ENCODE results near the gene SYDE1. TPM values are rescaled to one million over a fixed set of nuclear protein-coding genes. Genes with fewer than 3 reads are reported as not detected.

SYDE1 gene
- total RNA-seq, 2 experiments from 2014 or later: 1.6 to 2.4 TPM

DNA sequence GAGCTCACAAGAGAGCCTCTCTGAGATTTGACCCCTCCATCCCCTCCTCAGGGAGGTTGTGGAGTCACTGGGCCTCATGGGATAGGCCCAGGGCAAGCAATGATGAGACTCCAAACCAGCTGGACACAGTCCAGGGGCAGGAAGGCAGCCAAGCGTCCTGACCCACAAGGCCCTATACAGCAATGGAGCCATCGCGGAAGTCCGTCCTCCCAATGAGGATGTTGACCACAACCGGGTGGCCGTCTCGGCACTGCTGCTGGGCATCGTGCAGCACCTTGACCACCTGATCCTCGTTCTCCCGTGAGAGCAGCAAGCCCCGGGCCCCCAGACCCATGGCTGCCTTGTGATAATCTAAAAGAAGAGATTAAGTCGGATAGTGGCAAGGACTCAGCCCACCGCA lies 7.9 kb downstream of the SYDE1 start:
- H3K4me1 Mint-ChIP-seq: no peaks in the 10 kb centered on the region
- no peak overlapping the region for H3K27ac Mint-ChIP-seq
- no peak for DNase-seq
- peaks cover 26% of the 10 kb centered on the region for H3K36me3 Mint-ChIP-seq
- no peak overlapping the region for H3K4me3 Mint-ChIP-seq
- H3K27me3 Mint-ChIP-seq: no peaks in the 10 kb centered on the region
- no peaks in the 10 kb centered on the region for H3K9me3 Mint-ChIP-seq

DNA sequence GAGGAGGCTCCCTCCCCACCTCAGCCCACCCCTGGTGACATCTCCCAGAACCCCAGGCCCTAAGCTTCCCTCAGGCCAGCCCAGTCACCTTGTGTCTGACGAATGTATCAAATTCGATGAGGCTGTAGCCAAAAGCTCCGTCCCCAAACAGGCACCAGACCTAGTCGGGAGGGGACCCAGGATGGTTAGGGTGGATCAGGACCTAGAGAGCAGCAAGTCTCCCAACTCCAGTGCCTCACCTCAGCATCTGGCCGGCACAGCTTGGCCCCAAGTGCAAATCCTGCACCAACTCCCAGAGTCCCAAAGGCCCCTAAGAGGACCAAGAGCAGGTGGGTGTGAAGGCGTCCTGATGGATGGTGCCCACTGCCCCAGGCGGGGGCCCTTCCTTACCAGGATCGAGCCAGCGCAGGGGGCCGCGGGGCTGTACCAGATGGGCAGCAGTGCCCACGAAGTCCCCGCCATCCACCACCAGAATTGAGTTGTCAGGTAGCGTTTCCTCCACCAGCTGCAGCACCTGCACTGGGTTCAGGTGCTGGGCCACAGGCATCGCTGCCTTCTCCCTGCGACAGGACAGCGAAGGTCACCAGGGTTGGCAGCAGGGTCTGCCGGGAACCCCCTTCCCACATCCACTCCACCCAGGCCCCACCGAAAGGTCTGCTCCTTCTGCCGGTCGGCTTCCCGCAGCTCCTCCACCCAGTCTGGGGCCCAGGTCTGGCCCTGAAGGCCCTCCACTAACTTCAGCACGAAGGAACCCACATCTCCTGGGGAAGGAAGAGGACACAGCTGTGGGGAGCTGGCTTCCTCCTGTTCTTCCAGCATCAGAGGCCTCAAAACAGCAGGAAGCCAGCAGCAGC lies 8.8 kb downstream of the SYDE1 start:
- Mint-ChIP-seq H3K4me1 (no peaks in the 10 kb centered on the region), H3K4me3 (no peak overlapping the region), H3K9me3 (no peaks in the 10 kb centered on the region), H3K27ac (no peak overlapping the region), H3K36me3 (peaks cover 32% of the 10 kb centered on the region), H3K27me3 (no peaks in the 10 kb centered on the region)
- no peak for DNase-seq

DNA sequence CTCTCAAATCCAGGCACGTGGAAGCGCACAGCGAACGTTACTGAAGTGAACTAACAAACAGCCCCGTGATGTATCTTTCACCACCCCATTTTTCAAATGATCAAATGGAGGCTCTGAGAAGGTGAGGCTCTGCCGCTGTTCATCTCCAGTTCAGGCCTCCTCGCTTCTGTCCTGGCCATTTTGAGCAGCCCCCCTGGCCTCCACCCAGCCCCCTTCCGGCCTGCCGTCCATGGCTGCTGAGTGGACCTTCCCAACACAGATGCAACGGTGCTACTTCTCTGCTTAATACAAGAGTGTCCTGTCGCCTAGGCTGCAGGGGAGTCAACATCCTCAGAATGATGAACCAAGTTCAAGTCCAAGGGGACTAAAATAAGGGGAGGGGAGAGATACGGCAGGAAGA lies 9.7 kb downstream of the SYDE1 start:
- Mint-ChIP-seq H3K36me3 (peaks cover 35% of the 10 kb centered on the region), H3K4me1 (no peaks in the 10 kb centered on the region), H3K27ac (no peak overlapping the region), H3K27me3 (no peaks in the 10 kb centered on the region), H3K9me3 (no peaks in the 10 kb centered on the region), H3K4me3 (no peak overlapping the region)
- DNase-seq: no peak

DNA sequence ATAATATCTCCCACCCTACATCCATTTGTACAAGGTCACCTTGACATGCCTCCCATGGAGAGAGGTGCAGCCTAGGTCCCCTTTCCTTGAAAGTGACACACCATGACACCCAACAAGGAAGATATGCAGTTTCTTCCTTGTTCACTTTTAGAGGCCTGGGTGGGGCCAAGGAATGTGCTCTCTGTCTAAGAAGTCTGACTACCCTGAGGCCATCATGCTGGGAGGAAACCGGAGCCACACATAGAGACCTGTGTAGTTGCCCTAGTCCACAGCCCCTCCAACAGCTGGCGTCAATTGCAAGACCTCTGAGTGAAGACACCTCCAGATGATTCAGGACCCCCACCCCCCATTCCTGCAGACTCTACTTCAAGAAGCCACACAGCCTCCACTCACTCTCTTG lies 11.0 kb downstream of the SYDE1 start:
- no peak overlapping the region for H3K4me3 Mint-ChIP-seq
- peaks cover 38% of the 10 kb centered on the region for H3K36me3 Mint-ChIP-seq

DNA sequence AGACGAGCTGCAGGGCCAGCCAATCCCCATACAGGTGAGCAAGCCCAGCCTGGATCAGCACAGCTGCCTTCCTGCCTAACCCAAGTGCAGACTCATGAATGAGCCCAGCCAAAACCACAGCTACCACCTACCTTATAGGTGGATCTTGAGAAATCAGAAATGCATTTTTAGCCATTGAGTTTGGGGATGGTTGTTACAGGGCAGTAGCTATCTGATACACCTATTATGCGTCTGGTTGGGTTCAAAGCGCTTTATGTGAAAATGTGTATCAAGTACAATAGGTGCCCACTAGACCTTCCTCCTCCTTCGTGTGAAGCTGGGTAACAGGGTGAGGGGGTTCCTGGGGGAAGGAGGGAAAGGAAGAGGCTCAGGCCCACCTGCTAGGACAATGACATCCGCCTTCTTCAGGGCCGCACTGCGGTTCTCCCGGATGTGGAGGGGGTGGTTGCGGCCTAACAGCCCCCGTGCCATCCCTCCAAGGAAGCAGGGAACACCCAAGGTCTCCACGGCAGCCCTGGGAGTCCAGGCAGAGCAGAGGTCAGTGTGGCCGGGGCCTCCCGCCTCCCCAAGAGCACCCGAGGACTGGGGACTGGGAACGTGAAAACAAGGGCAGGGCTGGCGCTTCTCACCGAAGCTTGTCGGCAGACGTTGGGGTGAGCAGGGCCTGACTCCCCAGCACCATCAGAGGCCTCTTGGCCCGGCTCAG lies 11.7 kb downstream of the SYDE1 start:
- no peaks in the 10 kb centered on the region for H3K9me3 Mint-ChIP-seq
- no peak overlapping the region for H3K27ac Mint-ChIP-seq
- no peak for DNase-seq
- no peaks in the 10 kb centered on the region for H3K27me3 Mint-ChIP-seq
- peaks cover 38% of the 10 kb centered on the region for H3K36me3 Mint-ChIP-seq
- H3K4me3 Mint-ChIP-seq: no peak overlapping the region
- H3K4me1 Mint-ChIP-seq: peaks cover 2% of the 10 kb centered on the region

More for the DNA sequence above, 11.0 kb downstream of the SYDE1 start:
- no peak for DNase-seq
- Mint-ChIP-seq H3K9me3 (no peaks in the 10 kb centered on the region), H3K27ac (no peak overlapping the region), H3K4me1 (no peaks in the 10 kb centered on the region), H3K27me3 (no peaks in the 10 kb centered on the region)

DNA sequence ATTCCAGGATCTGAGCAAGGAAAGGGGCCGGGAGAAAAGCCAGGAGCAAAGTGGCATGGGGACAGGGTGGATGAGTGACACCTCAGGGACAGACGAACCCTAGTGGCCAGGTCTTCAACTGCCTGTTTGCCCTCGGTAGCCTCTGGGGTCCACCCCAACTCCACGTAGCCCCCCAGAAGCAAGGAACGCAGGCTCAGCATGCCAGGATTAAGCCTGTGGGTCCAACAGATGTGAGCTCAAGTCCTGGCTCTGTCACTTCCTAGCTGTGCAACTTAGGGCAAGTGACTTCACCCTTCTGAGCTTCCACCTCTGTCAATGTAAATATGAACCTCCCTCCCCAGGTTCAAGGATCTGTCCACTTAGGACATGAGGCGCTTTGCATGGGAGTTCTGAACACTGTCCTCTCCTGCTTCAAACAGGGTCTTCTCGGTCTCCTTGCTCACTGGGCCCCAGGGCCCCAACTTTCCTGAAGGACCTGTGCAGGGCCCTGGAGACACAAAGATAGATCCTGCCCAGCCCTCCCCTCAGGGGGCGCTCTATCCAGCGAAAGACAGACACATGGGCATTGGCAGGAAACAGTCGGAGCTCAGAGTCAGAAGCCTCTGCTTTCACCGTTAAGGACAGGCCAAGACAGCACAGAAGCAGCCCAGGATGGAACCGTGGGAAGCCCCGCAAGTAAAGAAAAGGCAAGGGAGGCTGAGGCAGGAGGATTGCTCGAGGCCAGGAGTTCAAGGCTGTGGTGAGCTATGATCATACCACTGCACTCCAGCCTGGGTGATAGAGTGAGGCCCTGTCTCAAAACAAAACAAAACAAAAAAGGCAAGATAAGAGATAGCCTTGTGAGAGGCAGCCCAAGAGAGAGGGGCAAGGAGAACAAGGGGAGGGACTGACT lies 13.2 kb downstream of the SYDE1 start:
- Mint-ChIP-seq H3K36me3 (peaks cover 37% of the 10 kb centered on the region), H3K27me3 (no peaks in the 10 kb centered on the region), H3K4me1 (peaks cover 9% of the 10 kb centered on the region), H3K9me3 (no peaks in the 10 kb centered on the region), H3K27ac (peak overlapping the region; percentile 58), H3K4me3 (no peak overlapping the region)
- no peak for DNase-seq

DNA sequence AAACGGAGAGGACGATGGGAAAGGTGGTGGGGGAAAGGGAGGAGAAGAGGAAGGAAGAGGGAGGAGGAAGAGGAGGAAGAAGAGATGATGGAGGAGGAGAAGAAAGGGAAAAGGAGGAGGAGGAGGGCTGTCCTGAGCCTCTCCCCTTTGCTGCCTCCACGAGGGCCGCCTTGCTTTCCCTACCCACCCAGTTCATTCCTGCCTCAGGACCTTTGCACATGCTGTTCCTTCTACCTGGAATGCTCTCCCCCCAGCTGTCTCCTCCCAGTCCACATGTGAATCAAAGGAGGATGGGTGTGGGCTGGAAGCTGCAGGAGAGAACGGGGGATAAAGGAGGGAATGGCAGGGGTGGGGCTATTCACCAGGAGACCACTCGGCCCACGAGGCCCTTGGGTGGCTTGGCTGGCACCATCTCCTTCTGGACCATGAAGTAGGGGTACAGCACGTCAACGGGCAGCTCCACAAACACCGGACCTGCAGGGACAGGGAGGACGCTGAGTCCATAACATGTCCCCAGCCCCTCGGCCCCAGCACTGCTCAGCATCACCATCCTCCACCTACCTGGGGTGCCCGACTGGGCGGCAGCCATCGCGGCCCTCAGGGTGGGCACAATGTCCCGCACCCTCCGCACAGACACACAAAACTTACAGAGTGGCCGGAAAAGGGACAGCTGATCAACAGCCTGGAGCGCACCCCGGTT lies 15.3 kb downstream of the SYDE1 start:
- peaks cover 15% of the 10 kb centered on the region for H3K4me1 Mint-ChIP-seq
- H3K36me3 Mint-ChIP-seq: peaks cover 33% of the 10 kb centered on the region
- no peak overlapping the region for H3K27ac Mint-ChIP-seq
- no peaks in the 10 kb centered on the region for H3K27me3 Mint-ChIP-seq
- H3K4me3 Mint-ChIP-seq: no peak overlapping the region
- DNase-seq: no peak
- H3K9me3 Mint-ChIP-seq: no peaks in the 10 kb centered on the region

DNA sequence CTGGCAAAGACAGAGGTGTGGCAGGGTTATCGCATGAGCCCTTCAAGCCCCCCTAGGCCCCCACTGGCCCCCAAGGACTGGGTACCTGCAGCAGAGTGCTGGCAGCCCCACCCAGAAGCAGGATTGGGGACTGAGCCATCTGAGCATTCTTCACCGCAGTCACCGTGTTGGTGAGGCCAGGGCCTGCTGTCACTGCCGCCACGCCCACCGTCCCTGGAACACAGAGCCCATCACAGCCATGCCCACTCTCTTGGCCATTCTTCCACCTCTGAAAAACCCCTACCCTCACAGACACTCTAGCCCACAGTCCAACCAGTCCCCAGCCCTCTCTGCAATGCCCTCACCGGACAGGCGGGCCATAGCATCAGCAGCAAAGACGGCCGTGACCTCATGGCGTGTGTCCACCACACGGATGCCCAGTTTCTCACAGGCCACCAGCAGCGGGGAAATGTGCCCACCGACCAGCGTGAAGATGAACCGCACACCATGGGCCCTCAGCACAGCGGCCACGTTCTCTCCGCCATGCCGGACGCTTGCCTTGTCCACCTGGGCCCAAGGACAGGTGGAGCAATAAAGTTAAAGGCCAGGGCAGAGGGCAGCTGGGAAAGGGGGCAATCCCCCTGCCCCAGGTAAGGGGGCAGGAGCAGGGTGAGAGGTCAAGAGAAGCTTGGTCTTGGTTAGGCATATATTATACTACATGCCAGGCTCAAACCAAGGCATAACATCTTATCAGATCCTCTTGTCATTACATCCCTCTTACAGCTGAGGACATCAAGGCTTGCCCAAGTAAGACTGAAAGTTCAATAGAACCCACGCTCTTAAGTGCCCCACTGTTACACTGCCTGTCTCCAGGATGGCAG lies 16.1 kb downstream of the SYDE1 start:
- H3K27me3 Mint-ChIP-seq: no peaks in the 10 kb centered on the region
- DNase-seq: no peak
- no peaks in the 10 kb centered on the region for H3K9me3 Mint-ChIP-seq
- H3K4me3 Mint-ChIP-seq: no peak overlapping the region
- H3K4me1 Mint-ChIP-seq: peaks cover 15% of the 10 kb centered on the region
- no peak overlapping the region for H3K27ac Mint-ChIP-seq
- H3K36me3 Mint-ChIP-seq: peaks cover 31% of the 10 kb centered on the region

DNA sequence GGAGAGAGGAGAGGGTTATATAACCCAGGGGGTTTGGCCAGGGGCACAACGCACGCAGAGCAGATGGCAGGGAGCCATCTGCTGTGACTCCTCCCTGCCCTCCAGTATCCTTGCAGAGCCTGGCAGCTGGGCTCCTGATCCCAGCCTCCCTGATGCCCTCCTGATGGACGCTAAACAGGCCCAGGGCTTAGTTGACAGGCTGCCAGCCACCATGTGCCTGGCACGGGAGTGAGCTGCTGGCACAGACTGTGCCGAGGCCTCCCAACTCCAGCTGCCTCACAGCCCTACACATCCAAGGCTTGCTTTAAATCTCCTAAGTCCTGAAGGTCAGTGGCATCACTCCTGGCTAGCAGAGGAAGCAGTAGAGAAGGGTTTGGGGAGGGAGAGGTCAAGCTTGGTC lies 16.7 kb downstream of the SYDE1 start:
- no peak for DNase-seq
- peaks cover 25% of the 10 kb centered on the region for H3K36me3 Mint-ChIP-seq
- H3K9me3 Mint-ChIP-seq: no peaks in the 10 kb centered on the region
- peaks cover 15% of the 10 kb centered on the region for H3K4me1 Mint-ChIP-seq
- peak overlapping the region; percentile 98 for H3K4me3 Mint-ChIP-seq
- no peaks in the 10 kb centered on the region for H3K27me3 Mint-ChIP-seq
- H3K27ac Mint-ChIP-seq: no peak overlapping the region

DNA sequence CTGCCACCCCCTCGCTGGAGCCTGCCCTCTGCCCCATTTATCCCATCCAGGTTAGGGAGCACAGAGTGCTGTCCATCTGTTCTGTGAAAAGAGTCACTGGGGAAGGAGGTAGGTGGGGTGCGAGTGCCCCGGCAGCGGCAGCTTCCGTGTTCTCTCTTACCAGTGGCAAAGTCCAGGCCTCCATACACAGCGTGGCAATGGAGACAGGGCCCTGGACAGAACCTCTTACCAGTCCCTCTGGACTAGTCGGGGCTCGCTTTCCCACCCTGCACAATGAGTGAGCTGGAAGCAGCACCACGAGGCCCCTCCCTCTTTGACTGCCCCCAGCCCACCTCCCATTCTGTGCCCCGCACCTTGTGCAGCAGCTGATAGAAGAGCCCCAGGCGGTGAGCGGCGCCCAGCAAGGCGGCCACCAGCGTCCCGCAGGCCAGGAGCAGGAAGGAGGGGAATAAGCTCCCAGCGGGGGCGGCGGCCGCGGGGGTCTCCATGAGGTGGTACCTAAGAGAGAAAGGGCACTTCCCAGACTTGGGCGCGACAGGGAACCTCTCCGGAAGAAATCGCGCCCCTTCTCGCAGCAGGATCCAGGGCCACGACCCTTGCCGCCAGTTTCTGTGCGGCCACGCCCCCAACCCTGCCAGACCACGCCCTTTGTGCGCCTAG lies 17.5 kb downstream of the SYDE1 start:
- Mint-ChIP-seq H3K27ac (peak overlapping the region; percentile 100), H3K9me3 (no peaks in the 10 kb centered on the region), H3K36me3 (peaks cover 18% of the 10 kb centered on the region), H3K4me3 (peak overlapping the region; percentile 98), H3K27me3 (no peaks in the 10 kb centered on the region), H3K4me1 (peaks cover 19% of the 10 kb centered on the region)
- DNase-seq: no peak

DNA sequence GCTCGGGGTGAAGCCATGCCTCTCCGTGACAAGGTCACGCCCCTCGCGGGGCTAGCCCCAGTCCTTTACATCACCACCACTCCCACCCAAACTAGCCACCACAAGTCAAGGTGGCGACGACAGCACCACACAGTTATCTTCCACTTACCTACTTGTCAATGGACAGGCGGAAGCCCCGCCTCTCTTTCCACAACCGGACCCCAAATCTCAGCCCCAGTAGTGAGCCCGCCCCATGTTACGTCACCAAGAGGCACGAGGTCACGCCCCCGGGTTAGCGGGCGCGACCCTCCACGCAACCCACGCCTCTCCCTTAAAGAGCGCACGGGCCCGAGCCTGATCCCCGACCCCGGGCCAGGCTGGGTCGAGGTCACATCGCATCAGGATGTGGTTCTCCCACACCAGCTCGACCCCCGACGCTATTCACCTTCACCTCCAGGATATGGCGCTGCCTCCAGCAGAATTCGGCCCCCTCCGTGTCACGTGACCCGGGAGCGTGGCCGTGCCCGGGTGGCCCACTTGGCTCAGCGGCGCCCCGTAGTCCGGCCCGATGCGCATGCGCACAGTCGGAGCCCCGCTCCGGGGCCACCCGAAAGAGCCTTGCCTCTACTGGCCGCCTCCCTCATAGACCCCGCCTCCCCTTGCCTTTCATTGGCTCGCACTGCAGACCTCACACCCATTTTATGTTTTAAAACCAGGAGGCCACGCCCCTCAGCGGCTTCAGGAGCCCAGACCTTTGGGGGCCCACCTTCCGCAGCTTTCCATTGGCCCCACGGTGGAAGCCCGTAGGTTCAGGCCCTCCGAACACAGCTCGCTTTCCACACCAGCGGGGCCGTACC lies 18.2 kb downstream of the SYDE1 start:
- peak overlapping the region; percentile 98 for H3K4me3 Mint-ChIP-seq
- peaks cover 13% of the 10 kb centered on the region for H3K36me3 Mint-ChIP-seq
- H3K27ac Mint-ChIP-seq: peak overlapping the region; percentile 100
- H3K4me1 Mint-ChIP-seq: peaks cover 26% of the 10 kb centered on the region
- H3K27me3 Mint-ChIP-seq: no peaks in the 10 kb centered on the region
- no peaks in the 10 kb centered on the region for H3K9me3 Mint-ChIP-seq
- peak; percentile 99 for DNase-seq

DNA sequence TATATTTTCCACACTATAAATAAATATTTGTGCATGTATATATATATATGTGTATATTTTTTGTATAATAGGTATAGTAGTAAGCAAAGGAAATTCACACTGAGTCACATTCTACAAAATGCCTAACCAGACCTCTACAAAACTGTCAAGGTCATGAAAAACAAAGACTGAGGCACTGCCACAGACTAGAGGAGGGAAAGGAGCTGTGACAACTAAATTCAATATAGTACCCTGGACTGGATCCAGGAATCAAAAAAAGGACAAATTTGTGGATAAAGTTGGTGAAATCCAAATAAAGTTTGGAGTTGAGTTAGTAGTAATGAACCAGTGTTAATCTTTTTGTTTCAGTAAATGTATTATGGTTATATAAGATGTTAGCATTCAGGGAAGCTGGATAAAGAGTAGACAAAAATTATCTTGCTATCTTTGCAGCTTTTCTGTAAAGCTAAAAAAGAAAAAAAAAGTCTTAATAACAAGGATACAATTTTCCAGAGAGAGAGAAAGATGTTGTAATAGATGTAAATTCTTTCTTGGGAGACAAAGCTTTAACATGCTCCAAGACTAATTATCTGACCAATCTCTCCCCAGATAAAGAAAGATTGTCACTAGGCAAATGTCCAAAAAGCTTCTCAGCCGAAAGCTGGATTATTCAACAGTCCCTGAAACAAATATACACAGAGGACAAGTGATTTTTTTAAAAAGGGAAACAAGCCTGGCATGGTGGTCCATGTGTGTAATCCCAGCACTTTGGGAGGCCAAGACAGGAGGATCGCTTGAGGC lies 19.1 kb downstream of the SYDE1 start:
- Mint-ChIP-seq H3K27me3 (no peaks in the 10 kb centered on the region), H3K27ac (peak overlapping the region; percentile 82), H3K4me3 (peak overlapping the region; percentile 37), H3K4me1 (peaks cover 26% of the 10 kb centered on the region), H3K36me3 (peaks cover 5% of the 10 kb centered on the region), H3K9me3 (no peaks in the 10 kb centered on the region)
- no peak for DNase-seq
